GM19372 (cell line): ENCODE measurements around the gene ZDHHC12.

Experiments used
- ATAC-seq: cut with Tn5 transposase; IDR thresholded peaks from one replicate; pipeline ENCODE4 v1.9.1; 2021; ENCODE audit warnings: mild to moderate bottlenecking, low read depth, moderate library complexity; ENCODE audit not compliant: unreplicated experiment

ZDHHC12 gene

GRCh38 chr9:128723866-128724743, at the start of gene ZDHHC12:
TSS of gene ZDHHC12 (minus strand) at chr9:128724127. CDS start at chr9:128724093, 34 bp downstream.
- ATAC-seq, result peak; percentile 98

- ATAC-seq, result no peak
Observed at GRCh38 chr9:128773049-128773448, 49.1 kb upstream of the ZDHHC12 start.

GRCh38 chr9:128771745-128772519, 48.0 kb upstream of the ZDHHC12 start, which contains the start of gene ZER1:
TSS of gene ZER1 (minus strand) at chr9:128771927. CDS start at chr9:128755565, 16,362 bp downstream.
- peak; percentile 95 for ATAC-seq

- ATAC-seq, result peak; percentile 7
Observed at GRCh38 chr9:128771094-128771721, 47.3 kb upstream of the ZDHHC12 start.

GRCh38 chr9:128770286-128771030, 46.5 kb upstream of the ZDHHC12 start:
- ATAC-seq, result no peak

GRCh38 chr9:128768606-128769005, 44.7 kb upstream of the ZDHHC12 start:
- no peak for ATAC-seq

GRCh38 chr9:128765499-128765898, 41.6 kb upstream of the ZDHHC12 start:
- no peak for ATAC-seq

GRCh38 chr9:128764361-128764760, 40.4 kb upstream of the ZDHHC12 start:
- ATAC-seq, result no peak

GRCh38 chr9:128762671-128763449, 38.9 kb upstream of the ZDHHC12 start:
- ATAC-seq, result no peak

GRCh38 chr9:128757602-128758001, 33.7 kb upstream of the ZDHHC12 start:
- ATAC-seq, result no peak

GRCh38 chr9:128753627-128754026, 29.7 kb upstream of the ZDHHC12 start:
- no peak for ATAC-seq

- ATAC-seq, result no peak
Observed at GRCh38 chr9:128750926-128751595, 27.1 kb upstream of the ZDHHC12 start.

- ATAC-seq, result no peak
Observed at GRCh38 chr9:128747241-128747640, 23.3 kb upstream of the ZDHHC12 start.

GRCh38 chr9:128743421-128743820, 19.5 kb upstream of the ZDHHC12 start:
- no peak for ATAC-seq

GRCh38 chr9:128742401-128742800, 18.5 kb upstream of the ZDHHC12 start:
- ATAC-seq, result no peak

- ATAC-seq, result no peak
Observed at GRCh38 chr9:128735373-128735772, 11.4 kb upstream of the ZDHHC12 start.

GRCh38 chr9:128733256-128733655, 9.3 kb upstream of the ZDHHC12 start:
- no peak for ATAC-seq

GRCh38 chr9:128732576-128732975, 8.6 kb upstream of the ZDHHC12 start:
- ATAC-seq, result no peak

GRCh38 chr9:128731691-128732090, 7.8 kb upstream of the ZDHHC12 start:
- no peak for ATAC-seq
